Lung (tissue), 12 donors: ENCODE results near the gene PDE2A. TPM values are rescaled to one million over a fixed set of nuclear protein-coding genes. Genes with fewer than 3 reads are reported as not detected.
"Not testable (repeated sequence)": the region's sequence is repeated elsewhere in the genome, so short reads cannot be mapped to it uniquely, and the experiment has no call there.

ENCODE experiments used
- ATAC-seq: fragments of 200-7000 bp; cut with Tn5 transposase; one replicate; pipeline ENCODE4 v1.9.1; 2020; ENCODE audit warnings: moderate number of reproducible peaks; ENCODE audit not compliant: insufficient read depth, low FRiP score
- DNase-seq, 3 donors: peaks; one replicate each; pipeline ENCODE4 v3.0.0-alpha.2; 2013 to 2017
- H3K27ac ChIP-seq, 2 donors: one replicate each; pipeline ENCODE4 v1.5.1; 2013; ENCODE audit warnings: mild to moderate bottlenecking in 2 of 2, moderate library complexity in 2 of 2, control low read depth in 1 of 2, inconsistent platforms in 1 of 2, low read depth in 1 of 2, low read length in 1 of 2
- H3K27me3 ChIP-seq, 3 donors: one replicate each; pipeline ENCODE4 v1.5.1; 2013; ENCODE audit warnings: low read length in 2 of 3; ENCODE audit not compliant: control insufficient read depth in 3 of 3, insufficient read depth in 3 of 3
- H3K36me3 ChIP-seq, 4 donors: one replicate each; pipeline ENCODE4 v1.5.1; 2013; ENCODE audit warnings: low read length in 4 of 4, mild to moderate bottlenecking in 1 of 4, moderate library complexity in 1 of 4; ENCODE audit not compliant: control insufficient read depth in 4 of 4, insufficient read depth in 4 of 4
- H3K4me1 ChIP-seq, 5 donors: one replicate each; pipeline ENCODE4 v1.5.1; 2013; ENCODE audit warnings: low read length in 5 of 5, mild to moderate bottlenecking in 2 of 5, moderate library complexity in 1 of 5; ENCODE audit not compliant: control insufficient read depth in 5 of 5, insufficient read depth in 5 of 5
- H3K4me3 ChIP-seq: one replicate; pipeline ENCODE4 v1.5.1; 2013; ENCODE audit warnings: mild to moderate bottlenecking, control low read depth, moderate library complexity
- H3K9ac ChIP-seq, 2 donors: one replicate each; pipeline ENCODE4 v1.5.1; 2013; ENCODE audit warnings: low read length in 2 of 2, control low read depth in 1 of 2; ENCODE audit not compliant: insufficient read depth in 1 of 2
- H3K9me3 ChIP-seq, 4 donors: one replicate each; pipeline ENCODE4 v1.5.1; 2013; ENCODE audit warnings: low read length in 3 of 4, mild to moderate bottlenecking in 1 of 4, moderate library complexity in 1 of 4; ENCODE audit not compliant: control insufficient read depth in 4 of 4, insufficient read depth in 3 of 4
- WGBS, 2 donors: extraction: QIAGEN DNeasy Blood & Tissue Kit; methylation state at CpG; one replicate each; pipeline ENCODE4 v1.1.7; 2013; 5-methylcytosine and 5-hydroxymethylcytosine counted together
- polyA plus RNA-seq, 2 donors: library from polyadenylated mRNA; stranded (reverse); fragments of 200-250 nt; gene quantifications; one replicate each; pipeline ENCODE4 v1.2.1, GENCODE V29; 2013
- total RNA-seq, 2 donors: library from RNA; depleted of rRNA in 1 of 2; stranded (reverse); fragments of >200 nt in 1 of 2; gene quantifications; one replicate each; pipeline ENCODE4 v1.2.1, GENCODE V29; 2014 to 2021
- TF ChIP-seq, protein P1 (sequence below): IDR thresholded peaks from 2 replicates; pipeline ENCODE4 v1.5.1; 2012; ENCODE audit warnings: mild to moderate bottlenecking; ENCODE audit errors: control extremely low read depth, extremely low read depth
- donor health status: control.
- donor health status: control.
- donor health status: Bipolar disorder and iron deficiency.
- donor health status: healthy.
- donor health status: DM: yes; HTN: yes; CAD: no.

The PDE2A gene
- total and polyA plus RNA-seq, 4 donors, result 7.7 to 20.5 (median 12.7) TPM

DNA sequence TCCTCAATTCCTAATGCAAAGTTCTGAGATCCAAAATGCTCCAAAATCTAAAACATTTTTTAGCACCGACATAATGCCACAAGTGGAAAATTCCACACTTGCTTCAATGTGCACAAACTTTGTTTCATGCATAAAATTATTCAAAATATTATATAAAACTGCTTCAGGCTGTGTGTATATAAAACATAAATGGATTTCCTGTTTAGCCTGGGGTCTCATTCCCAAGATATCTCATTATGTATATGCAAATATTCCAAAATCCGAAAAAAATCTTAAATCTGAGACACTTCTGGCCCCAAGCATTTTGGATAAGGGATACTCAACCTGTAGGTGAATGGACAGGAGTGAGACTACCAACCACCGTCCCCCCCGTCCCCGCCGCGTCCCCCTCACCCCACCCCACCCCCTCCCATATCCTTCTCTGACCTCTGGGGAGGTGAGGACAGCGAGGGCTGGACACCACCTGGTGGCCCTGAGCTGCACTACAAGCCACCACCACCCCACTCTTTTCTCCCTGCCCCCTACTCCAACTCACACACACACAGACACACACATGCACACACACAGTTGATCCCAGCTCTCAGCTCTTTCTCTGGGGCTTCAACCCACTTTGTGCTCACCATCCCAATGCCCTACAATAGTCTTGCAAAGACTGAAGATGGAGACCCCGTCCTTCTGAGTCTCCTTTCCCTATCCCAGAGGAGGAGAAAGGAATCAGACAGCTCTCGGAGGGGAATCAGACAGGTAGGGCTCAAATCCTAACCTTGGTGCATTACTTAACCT lies 101.0 kb downstream of the PDE2A start:
- ATAC-seq (no peak), DNase-seq (peak in 2 of 3 donors; percentile 11 to 29)
- no peak overlapping the region for H3K27ac ChIP-seq
- H3K4me3 ChIP-seq, result no peak overlapping the region
- no peak overlapping the region for H3K9ac ChIP-seq
- no peaks in the 10 kb centered on the region for H3K36me3 ChIP-seq
- TF ChIP-seq, protein P1, sequence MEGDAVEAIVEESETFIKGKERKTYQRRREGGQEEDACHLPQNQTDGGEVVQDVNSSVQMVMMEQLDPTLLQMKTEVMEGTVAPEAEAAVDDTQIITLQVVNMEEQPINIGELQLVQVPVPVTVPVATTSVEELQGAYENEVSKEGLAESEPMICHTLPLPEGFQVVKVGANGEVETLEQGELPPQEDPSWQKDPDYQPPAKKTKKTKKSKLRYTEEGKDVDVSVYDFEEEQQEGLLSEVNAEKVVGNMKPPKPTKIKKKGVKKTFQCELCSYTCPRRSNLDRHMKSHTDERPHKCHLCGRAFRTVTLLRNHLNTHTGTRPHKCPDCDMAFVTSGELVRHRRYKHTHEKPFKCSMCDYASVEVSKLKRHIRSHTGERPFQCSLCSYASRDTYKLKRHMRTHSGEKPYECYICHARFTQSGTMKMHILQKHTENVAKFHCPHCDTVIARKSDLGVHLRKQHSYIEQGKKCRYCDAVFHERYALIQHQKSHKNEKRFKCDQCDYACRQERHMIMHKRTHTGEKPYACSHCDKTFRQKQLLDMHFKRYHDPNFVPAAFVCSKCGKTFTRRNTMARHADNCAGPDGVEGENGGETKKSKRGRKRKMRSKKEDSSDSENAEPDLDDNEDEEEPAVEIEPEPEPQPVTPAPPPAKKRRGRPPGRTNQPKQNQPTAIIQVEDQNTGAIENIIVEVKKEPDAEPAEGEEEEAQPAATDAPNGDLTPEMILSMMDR, result peak; percentile 7
- H3K27me3 ChIP-seq, result no peaks in the 10 kb centered on the region
- no peaks in the 10 kb centered on the region for H3K4me1 ChIP-seq
- peaks cover 0 to 2% (median 0%) of the 10 kb centered on the region in 4 donors for H3K9me3 ChIP-seq
- 27 to 40% methylated on average over 10 of the region's 10 CpGs for WGBS, 2 donors

DNA sequence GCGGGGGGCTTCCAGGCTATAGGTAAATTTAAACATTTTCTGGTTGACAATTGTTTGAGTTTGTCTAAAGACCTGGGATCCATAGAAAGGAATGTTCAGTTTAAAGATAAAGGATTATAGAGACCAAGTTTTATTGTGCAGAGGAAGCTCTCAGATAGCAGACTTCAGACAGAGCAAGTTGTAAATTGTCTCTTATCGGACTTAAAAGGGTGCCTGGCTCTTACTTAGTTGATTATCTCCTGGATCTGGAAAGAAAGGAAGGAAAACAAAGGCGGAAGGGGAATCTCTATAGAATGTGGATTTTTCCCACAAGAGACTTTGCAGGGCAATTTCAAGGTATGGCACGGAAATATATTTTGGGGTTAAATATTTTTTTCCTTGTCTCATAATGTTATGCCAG lies 101.7 kb downstream of the PDE2A start:
- not testable (repeated sequence) for H3K27ac ChIP-seq, H3K4me3 ChIP-seq, ATAC-seq, H3K27me3 ChIP-seq, H3K9ac ChIP-seq, H3K4me1 ChIP-seq, H3K36me3 ChIP-seq, DNase-seq, H3K9me3 ChIP-seq
- 55 to 74% methylated on average over 4 of the region's 4 CpGs for WGBS, 2 donors

DNA sequence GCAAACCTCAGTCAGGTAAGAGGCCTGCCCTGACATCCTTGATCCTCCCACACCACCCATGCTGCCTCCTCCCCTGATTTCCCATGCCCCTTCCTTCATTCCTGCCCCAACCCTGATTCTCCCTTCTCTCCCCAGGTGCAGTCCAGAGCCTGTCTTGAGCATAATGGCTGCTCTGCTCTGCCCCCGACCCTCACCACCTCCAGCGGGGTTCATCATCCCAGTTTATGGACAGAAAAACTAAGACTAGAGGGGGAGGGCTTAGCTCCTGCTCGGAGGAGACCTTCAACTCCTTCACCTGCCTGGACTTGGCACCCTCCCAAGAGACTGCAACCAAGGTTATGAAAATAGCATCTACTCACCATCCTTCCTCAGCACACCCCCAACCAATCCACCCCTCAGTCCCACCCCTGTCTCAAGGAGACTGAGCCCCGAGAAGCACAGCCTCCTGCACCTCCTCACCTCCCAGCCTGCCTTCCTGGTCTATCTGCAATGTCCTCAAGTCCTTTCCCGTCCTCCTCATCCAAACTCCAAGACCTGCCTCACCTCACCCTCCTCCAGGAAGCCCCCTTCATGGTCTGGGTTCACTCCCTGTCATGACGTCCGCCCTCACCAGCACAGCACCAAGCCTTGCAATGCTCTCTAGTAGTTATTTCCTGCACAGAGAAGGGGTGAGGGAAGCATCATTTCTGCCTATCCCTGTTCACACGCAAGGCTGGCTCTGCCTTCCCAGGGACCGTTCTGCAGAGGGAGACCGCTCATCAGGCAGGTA lies 103.1 kb downstream of the PDE2A start:
- Histone ChIP-seq H3K9ac (no peak overlapping the region), H3K27me3 (no peaks in the 10 kb centered on the region), H3K27ac (no peak overlapping the region), H3K4me3 (no peak overlapping the region), H3K36me3 (no peaks in the 10 kb centered on the region), H3K4me1 (no peaks in the 10 kb centered on the region), H3K9me3 (no peaks in the 10 kb centered on the region)
- 82 to 85% methylated on average over 10 of the region's 10 CpGs for WGBS, 2 donors
- DNase-seq (no peak), ATAC-seq (no peak)
- TF ChIP-seq, protein P1, result no peak
